CD4-positive, alpha-beta memory T cell (primary cell): ENCODE measurements around the gene ACSL5. TPM values are rescaled to one million over a fixed set of nuclear protein-coding genes. Genes with fewer than 3 reads are reported as not detected.

ENCODE experiments used
- CTCF ChIA-PET: fragments of 350-600 bp; sonication (Branson Sonifier 250); formaldehyde crosslinking; loops from one replicate; lab custom pipeline; 2021; ENCODE audit warnings: inconsistent platforms; ENCODE audit not compliant: partially characterized antibody; lab: Charles Lee
- POLR2A ChIA-PET: fragments of 350-600 bp; sonication (Branson Sonifier 250); formaldehyde crosslinking; loops from one replicate; lab custom pipeline; 2021; ENCODE audit not compliant: partially characterized antibody; lab: Charles Lee
- DNase-seq, 5 donors: peaks; one replicate each; pipeline versions ENCODE4 v3.0.0 to v3.0.0-alpha.2; 2020 to 2022; ENCODE audit warnings: mixed read lengths in 1 of 5
- H3K27ac ChIP-seq: one replicate; pipeline ENCODE4 v1.7.0; 2013; ENCODE audit warnings: low read depth, low read length
- H3K27me3 ChIP-seq: 2 replicates; pipeline ENCODE4 v1.7.0; 2013; ENCODE audit warnings: mild to moderate bottlenecking, low read length, moderate library complexity; ENCODE audit not compliant: insufficient read depth
- H3K36me3 ChIP-seq: 2 replicates; pipeline ENCODE4 v1.7.0; 2013; ENCODE audit warnings: mild to moderate bottlenecking, low read length, moderate library complexity; ENCODE audit not compliant: insufficient read depth
- H3K4me1 ChIP-seq: 2 replicates; pipeline ENCODE4 v1.7.0; 2013; ENCODE audit warnings: mild to moderate bottlenecking, low read length, moderate library complexity; ENCODE audit not compliant: insufficient read depth
- H3K4me3 ChIP-seq, 2 donors: one replicate each; pipeline ENCODE4 v1.7.0; 2013; ENCODE audit warnings: low read length in 2 of 2, mild to moderate bottlenecking in 1 of 2
- H3K9me3 ChIP-seq, 2 donors: one replicate each; pipeline ENCODE4 v1.7.0; 2013; ENCODE audit warnings: low read length in 2 of 2, control low read depth in 1 of 2; ENCODE audit not compliant: control insufficient read depth in 1 of 2
- H3K27ac Mint-ChIP-seq, 7 donors: one replicate each; pipeline ENCODE4 v1.8.0; 2020 to 2021; ENCODE audit warnings: mixed read lengths in 7 of 7, mild to moderate bottlenecking in 6 of 7, inconsistent platforms in 3 of 7, moderate library complexity in 3 of 7
- H3K27me3 Mint-ChIP-seq, 2 donors: one replicate each; pipeline ENCODE4 v1.8.0; 2020 to 2021; ENCODE audit warnings: mixed read lengths in 2 of 2
- H3K36me3 Mint-ChIP-seq, 2 donors: one replicate each; pipeline ENCODE4 v1.8.0; 2020 to 2021; ENCODE audit warnings: mixed read lengths in 2 of 2, inconsistent platforms in 1 of 2, mild to moderate bottlenecking in 1 of 2
- H3K4me1 Mint-ChIP-seq, 4 donors: one replicate each; pipeline ENCODE4 v1.8.0; 2020 to 2021; ENCODE audit warnings: mixed read lengths in 4 of 4, mild to moderate bottlenecking in 1 of 4
- H3K4me3 Mint-ChIP-seq, 8 donors: one replicate each; pipeline ENCODE4 v1.8.0; 2020 to 2021; ENCODE audit warnings: mixed read lengths in 8 of 8, mild to moderate bottlenecking in 7 of 8, moderate library complexity in 6 of 8, inconsistent platforms in 3 of 8
- H3K9me3 Mint-ChIP-seq, 8 donors: one replicate each; pipeline ENCODE4 v1.8.0; 2020 to 2021; ENCODE audit warnings: mixed read lengths in 8 of 8, mild to moderate bottlenecking in 5 of 8, inconsistent platforms in 3 of 8, moderate library complexity in 1 of 8
- intact Hi-C: fragments of 100-400 bp; cut with micrococcal nuclease; formaldehyde crosslinking; loops from one replicate; pipeline ENCODE4 v1.15.1; 2023
- polyA plus RNA-seq, 2 donors: library from polyadenylated mRNA; unstranded; fragments of 300-500 nt; fragmentation: Illumina TruSeq; gene quantifications; one replicate each; pipeline ENCODE4 v1.2.3, GENCODE V29; 2021
- total RNA-seq, 2 experiments: library from RNA; stranded (reverse); gene quantifications; one replicate each; pipeline ENCODE4 v1.2.3, GENCODE V29; 2021

ACSL5 gene
- total and polyA plus RNA-seq, 4 experiments from 2014 or later, result 51.8 to 83.8 (median 58.0) TPM

DNA sequence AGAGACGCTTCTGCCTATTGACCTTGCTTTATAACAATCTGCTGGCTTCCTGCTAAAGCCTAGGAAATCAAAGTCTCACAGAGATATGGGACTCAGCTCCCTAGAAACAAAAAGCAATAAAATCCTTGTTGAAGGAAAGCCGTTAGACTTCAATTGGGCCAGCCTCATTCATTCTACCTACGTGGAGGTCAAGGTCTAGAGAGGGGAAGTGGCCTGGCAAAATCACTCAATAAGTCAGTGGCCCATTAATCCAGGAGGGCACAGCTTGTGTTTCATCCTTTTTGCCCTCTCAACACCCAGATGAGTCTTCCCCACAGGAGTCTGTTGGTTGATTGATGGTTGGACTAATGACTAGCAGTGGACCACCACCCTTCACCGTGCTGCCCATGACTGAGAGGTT lies 40.5 kb upstream of the ACSL5 start:
- Mint-ChIP-seq H3K4me3 (no peak overlapping the region), H3K36me3 (no peaks in the 10 kb centered on the region), H3K27ac (no peak overlapping the region), H3K4me1 (peaks cover 0 to 5% (median 4%) of the 10 kb centered on the region in 4 donors), H3K27me3 (peaks cover 0 to under 1% of the 10 kb centered on the region in 2 donors), H3K9me3 (no peaks in the 10 kb centered on the region)
- Histone ChIP-seq H3K36me3 (no peaks in the 10 kb centered on the region), H3K4me3 (no peak overlapping the region), H3K9me3 (no peaks in the 10 kb centered on the region), H3K4me1 (no peaks in the 10 kb centered on the region), H3K27ac (no peak overlapping the region), H3K27me3 (no peaks in the 10 kb centered on the region)
- no peak for DNase-seq
- CTCF ChIA-PET, result interaction anchor here (1.3 to 2.3 kb wide), 2 partner anchors 18 to 101 kb away, joined by 3 to 10 read pairs; no protein-coding TSS in a partner anchor
- intact Hi-C loops, result no loop called here
- POLR2A ChIA-PET, result no interaction called here

DNA sequence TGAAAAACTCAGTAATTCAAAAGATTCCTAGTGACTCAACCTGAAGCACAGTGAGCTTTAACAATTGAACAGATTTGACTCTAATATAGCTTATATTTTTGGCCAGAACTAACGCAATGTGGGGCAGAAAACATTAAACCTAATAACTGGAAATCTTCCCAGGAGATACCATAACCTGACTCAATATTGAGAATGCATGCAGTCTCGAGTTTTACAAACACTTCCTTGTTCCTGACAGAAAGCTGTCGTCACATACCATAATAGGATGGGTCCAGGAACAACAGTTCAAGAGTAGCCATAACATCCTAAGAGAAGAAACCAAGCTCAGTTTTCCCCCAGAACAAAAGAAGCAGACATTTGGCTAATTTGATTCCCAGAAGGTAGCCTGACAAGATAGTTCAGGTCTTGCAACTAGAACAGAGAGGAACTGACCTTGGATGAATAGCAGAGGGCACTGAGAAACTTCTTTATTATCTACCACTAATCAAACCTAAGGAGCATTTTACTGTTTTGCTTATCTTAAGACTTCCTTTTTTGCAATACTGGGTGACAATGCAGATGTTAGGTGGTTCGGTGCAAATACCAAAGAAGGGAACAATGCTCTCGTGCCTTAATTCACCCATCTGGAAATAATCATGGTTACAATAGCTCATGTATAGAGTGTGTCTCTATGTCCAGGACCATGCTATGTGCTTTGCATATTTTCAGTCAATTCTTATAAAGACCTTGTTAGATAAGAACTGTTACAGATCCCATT lies 38.6 kb upstream of the ACSL5 start:
- H3K4me1 ChIP-seq, result no peaks in the 10 kb centered on the region
- ChIA-PET CTCF (interaction anchor here (0.9 to 2.3 kb wide), 3 partner anchors 13 to 20 kb away, joined by 3 to 10 read pairs (median 3); no protein-coding TSS in a partner anchor), POLR2A (no interaction called here)
- Mint-ChIP-seq H3K9me3 (no peaks in the 10 kb centered on the region), H3K36me3 (no peaks in the 10 kb centered on the region), H3K27me3 (no peaks in the 10 kb centered on the region), H3K27ac (no peak overlapping the region), H3K4me3 (no peak overlapping the region), H3K4me1 (peaks cover 0 to 5% (median 4%) of the 10 kb centered on the region in 4 donors)
- no peak for DNase-seq
- no peaks in the 10 kb centered on the region for H3K27me3 ChIP-seq
- H3K36me3 ChIP-seq, result no peaks in the 10 kb centered on the region
- intact Hi-C loops, result no loop called here
- H3K9me3 ChIP-seq, result no peaks in the 10 kb centered on the region
- no peak overlapping the region for H3K27ac ChIP-seq
- H3K4me3 ChIP-seq, result no peak overlapping the region

DNA sequence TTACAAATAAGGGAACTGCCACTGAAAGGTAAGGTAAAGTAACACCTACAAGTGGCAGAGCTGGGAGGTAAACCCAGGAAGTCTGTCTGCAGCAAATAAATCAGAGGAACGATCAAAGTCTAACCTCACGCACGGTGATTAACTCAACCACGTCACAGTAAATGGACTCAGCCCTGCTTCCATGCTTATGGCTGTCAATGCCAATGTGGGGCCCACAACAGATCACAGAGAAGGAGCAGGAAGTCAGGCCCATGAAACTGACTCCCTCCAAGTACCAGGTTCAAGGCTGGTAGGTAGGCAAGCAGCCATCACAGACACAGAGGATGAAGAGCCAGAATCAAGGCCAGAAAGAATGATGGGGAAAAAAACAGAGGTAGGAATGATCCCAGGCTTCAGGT lies 38.0 kb upstream of the ACSL5 start:
- Mint-ChIP-seq H3K4me1 (peaks cover 0 to 5% (median 4%) of the 10 kb centered on the region in 4 donors), H3K4me3 (peak overlapping the region in 1 of 8 donors; percentile 11), H3K9me3 (no peaks in the 10 kb centered on the region), H3K27me3 (no peaks in the 10 kb centered on the region), H3K27ac (peak overlapping the region in 2 of 7 donors; percentile 66 to 87), H3K36me3 (no peaks in the 10 kb centered on the region)
- ChIA-PET CTCF (interaction anchor here (0.9 to 2.3 kb wide), 2 partner anchors 14 to 21 kb away, joined by 3 to 10 read pairs; no protein-coding TSS in a partner anchor), POLR2A (no interaction called here)
- intact Hi-C loops, result no loop called here
- H3K36me3 ChIP-seq, result no peaks in the 10 kb centered on the region
- H3K9me3 ChIP-seq, result no peaks in the 10 kb centered on the region
- no peaks in the 10 kb centered on the region for H3K4me1 ChIP-seq
- no peak overlapping the region for H3K4me3 ChIP-seq
- no peak for DNase-seq
- no peak overlapping the region for H3K27ac ChIP-seq
- H3K27me3 ChIP-seq, result no peaks in the 10 kb centered on the region

DNA sequence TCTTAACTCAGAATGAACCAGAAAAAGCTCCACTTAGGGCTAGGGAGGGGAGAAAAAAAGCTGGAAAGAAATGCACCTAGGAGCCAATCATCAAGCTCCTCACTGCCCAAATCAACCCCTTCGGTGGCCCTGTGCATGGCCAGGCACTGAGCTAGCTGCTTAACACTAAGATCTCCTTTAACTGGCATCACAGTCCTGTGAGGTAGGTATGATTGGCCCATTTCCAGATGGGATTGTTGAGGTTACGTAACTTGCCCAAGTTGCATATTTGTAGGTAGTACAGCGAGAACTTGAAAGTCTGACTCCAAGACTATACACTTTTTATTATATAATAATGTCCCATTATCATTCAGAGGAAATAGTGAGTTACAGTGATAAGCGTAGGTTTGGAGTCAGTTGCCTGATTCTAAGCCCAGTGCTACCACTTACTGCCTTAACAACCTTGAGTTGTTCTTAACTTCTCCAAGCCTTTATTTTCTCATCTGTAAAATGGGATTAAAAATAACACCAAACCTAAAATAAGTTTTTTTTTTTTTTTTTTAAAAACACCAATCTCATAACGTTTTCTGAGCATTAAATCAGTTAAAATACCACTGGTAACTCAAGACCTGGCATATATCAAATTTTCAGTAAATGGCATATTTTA lies 37.2 kb upstream of the ACSL5 start:
- Histone ChIP-seq H3K36me3 (no peaks in the 10 kb centered on the region), H3K27ac (no peak overlapping the region), H3K9me3 (no peaks in the 10 kb centered on the region), H3K4me1 (no peaks in the 10 kb centered on the region), H3K4me3 (no peak overlapping the region), H3K27me3 (no peaks in the 10 kb centered on the region)
- Mint-ChIP-seq H3K36me3 (no peaks in the 10 kb centered on the region), H3K4me1 (peaks cover 0 to 5% (median 4%) of the 10 kb centered on the region in 4 donors), H3K4me3 (no peak overlapping the region), H3K27me3 (no peaks in the 10 kb centered on the region), H3K27ac (no peak overlapping the region), H3K9me3 (no peaks in the 10 kb centered on the region)
- ChIA-PET CTCF (no interaction called here), POLR2A (no interaction called here)
- no peak for DNase-seq
- intact Hi-C loops, result no loop called here

DNA sequence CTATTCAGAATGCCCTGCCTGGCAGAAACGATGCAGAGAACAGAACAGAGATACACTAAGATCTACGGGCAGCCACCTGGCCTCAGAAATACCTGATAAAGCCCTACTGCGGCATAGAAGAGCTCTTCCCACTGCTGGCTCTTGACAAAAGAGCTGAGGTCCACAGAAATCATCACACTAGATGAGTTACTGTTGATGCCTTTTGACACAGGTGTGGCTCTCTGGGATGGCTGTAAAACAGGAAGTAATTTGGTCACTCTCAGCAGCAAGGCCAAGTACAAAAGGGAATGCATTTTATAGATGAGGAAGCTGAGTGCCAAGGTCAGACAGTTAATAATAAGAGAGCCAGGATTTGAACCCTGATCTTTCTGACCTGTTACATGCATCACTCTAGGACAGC lies 35.0 kb upstream of the ACSL5 start:
- CTCF ChIA-PET, result interaction anchor here (1.0 kb wide), 1 partner anchor 24 kb away, joined by 3 read pairs; no protein-coding TSS in a partner anchor
- POLR2A ChIA-PET, result no interaction called here
- no peak overlapping the region for H3K27ac Mint-ChIP-seq
- H3K4me1 ChIP-seq, result no peaks in the 10 kb centered on the region
- no peaks in the 10 kb centered on the region for H3K9me3 Mint-ChIP-seq
- DNase-seq, result no peak
- H3K27me3 Mint-ChIP-seq, result no peaks in the 10 kb centered on the region
- H3K4me3 ChIP-seq, result no peak overlapping the region
- H3K27ac ChIP-seq, result no peak overlapping the region
- no peaks in the 10 kb centered on the region for H3K27me3 ChIP-seq
- intact Hi-C loops, result no loop called here
- peaks cover 0 to 5% (median 4%) of the 10 kb centered on the region in 4 donors for H3K4me1 Mint-ChIP-seq
- no peaks in the 10 kb centered on the region for H3K9me3 ChIP-seq
- no peak overlapping the region for H3K4me3 Mint-ChIP-seq
- no peaks in the 10 kb centered on the region for H3K36me3 ChIP-seq
- no peaks in the 10 kb centered on the region for H3K36me3 Mint-ChIP-seq

DNA sequence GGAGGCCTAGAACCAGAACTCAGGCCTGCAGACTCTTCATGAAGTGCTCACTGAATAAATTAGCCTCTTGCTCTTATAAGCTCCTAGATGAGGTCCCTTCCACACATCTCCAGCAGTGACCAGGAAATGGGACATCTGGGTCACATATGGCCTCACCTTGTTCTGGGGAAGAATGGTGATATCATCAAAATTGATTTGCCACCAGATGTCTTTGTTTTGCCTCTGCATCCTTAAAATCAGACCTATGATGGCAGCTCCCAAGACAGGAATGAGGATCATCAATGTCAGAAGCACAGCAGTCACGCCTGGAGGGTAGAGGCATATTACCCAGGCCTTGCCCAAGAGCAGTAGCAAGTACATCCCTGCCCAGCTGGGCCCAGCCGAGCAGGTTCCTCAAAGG lies 33.3 kb upstream of the ACSL5 start:
- Mint-ChIP-seq H3K4me1 (peaks cover 0 to 5% (median 4%) of the 10 kb centered on the region in 4 donors), H3K9me3 (no peaks in the 10 kb centered on the region), H3K27me3 (no peaks in the 10 kb centered on the region), H3K27ac (no peak overlapping the region), H3K36me3 (no peaks in the 10 kb centered on the region), H3K4me3 (no peak overlapping the region)
- no peak for DNase-seq
- Histone ChIP-seq H3K27ac (no peak overlapping the region), H3K36me3 (no peaks in the 10 kb centered on the region), H3K27me3 (no peaks in the 10 kb centered on the region), H3K4me1 (no peaks in the 10 kb centered on the region), H3K9me3 (no peaks in the 10 kb centered on the region), H3K4me3 (no peak overlapping the region)
- ChIA-PET CTCF (no interaction called here), POLR2A (no interaction called here)
- intact Hi-C loops, result loop anchor here (5.0 kb wide), 1 partner anchor 37 kb away; no protein-coding TSS in a partner anchor

DNA sequence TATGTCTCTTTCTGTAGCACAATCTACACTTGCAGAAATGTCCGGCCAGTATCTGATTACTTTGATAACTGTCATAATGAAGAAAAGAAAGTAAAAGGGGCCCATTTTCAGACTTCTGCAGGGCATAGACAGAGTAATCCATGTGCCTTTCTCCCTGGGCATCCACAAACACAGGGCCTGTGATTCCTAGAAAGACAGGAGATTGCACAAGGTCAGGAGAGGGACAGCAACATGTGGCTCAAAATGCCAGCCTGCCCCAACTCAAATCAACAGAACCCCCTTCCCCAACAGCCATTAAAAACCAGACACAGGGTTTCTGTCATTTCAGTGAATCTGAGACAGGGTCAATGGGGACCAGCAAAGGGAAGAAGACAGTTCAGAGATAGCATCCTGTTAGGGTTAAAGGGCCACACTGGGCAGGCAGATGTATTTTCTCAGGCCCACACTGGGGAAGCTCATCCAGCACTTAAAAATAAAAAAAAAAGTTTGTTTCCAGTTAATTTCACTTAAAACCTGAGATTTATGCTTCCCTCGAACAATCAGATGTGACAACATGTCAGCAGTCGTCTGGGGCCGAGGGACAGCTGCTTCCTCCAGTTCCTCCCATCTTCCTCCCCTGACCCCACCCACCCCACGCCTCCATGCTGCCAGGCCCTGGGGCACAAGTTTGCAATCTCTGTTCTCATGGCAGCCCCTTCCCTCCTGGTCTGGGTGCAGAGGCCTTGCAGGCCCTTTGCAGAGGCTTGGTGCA lies 30.7 kb upstream of the ACSL5 start:
- Mint-ChIP-seq H3K27ac (peak overlapping the region in 1 of 7 donors; percentile 12), H3K9me3 (no peaks in the 10 kb centered on the region), H3K27me3 (no peaks in the 10 kb centered on the region), H3K4me3 (no peak overlapping the region), H3K36me3 (no peaks in the 10 kb centered on the region), H3K4me1 (no peaks in the 10 kb centered on the region)
- ChIA-PET POLR2A (no interaction called here), CTCF (no interaction called here)
- intact Hi-C loops, result loop anchor here (5.0 kb wide), 1 partner anchor 34 kb away; no protein-coding TSS in a partner anchor
- H3K4me1 ChIP-seq, result no peaks in the 10 kb centered on the region
- no peaks in the 10 kb centered on the region for H3K36me3 ChIP-seq
- no peaks in the 10 kb centered on the region for H3K27me3 ChIP-seq
- H3K27ac ChIP-seq, result no peak overlapping the region
- H3K9me3 ChIP-seq, result no peaks in the 10 kb centered on the region
- no peak for DNase-seq
- H3K4me3 ChIP-seq, result no peak overlapping the region
